GM18868 (cell line): ENCODE measurements around the gene S100A16.

Source experiments
- ATAC-seq: cut with Tn5 transposase; IDR thresholded peaks from one replicate; pipeline ENCODE4 v1.9.1; 2021; ENCODE audit warnings: mild to moderate bottlenecking, moderate library complexity; ENCODE audit not compliant: unreplicated experiment

Gene S100A16

GRCh38 chr1:153638261-153638660 is 25.3 kb upstream of the S100A16 start:
- no peak for ATAC-seq

DNA sequence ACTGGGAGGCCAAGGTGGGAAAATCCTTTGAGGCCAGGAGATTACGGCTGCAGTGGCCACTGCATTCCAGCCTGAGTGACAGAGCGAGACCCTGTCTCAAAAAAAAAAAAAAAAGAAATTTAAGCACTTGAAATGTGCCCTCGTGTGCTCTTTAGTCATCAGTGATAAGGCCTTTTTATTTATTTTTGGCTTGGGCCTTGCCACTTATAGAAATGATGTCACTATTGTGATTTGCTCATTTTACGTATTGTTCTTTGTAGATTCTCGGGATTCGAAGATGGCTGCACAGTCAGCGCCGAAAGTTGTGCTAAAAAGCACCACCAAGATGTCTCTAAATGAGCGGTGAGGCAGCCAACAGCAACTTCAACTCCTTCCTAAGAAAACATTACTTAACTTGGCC is 23.4 kb upstream of the S100A16 start:
- ATAC-seq: no peak

GRCh38 chr1:153635872-153636271 is 22.9 kb upstream of the S100A16 start:
- ATAC-seq: no peak

GRCh38 chr1:153633754-153634665 is 21.1 kb upstream of the S100A16 start, which contains the start of gene CHTOP:
Gene CHTOP (plus strand): TSS chr1:153634066. CDS start chr1:153636589, 2,523 bp downstream.
- ATAC-seq: peak; percentile 81

GRCh38 chr1:153633161-153633753 is 20.3 kb upstream of the S100A16 start:
- ATAC-seq: peak; percentile 21

DNA sequence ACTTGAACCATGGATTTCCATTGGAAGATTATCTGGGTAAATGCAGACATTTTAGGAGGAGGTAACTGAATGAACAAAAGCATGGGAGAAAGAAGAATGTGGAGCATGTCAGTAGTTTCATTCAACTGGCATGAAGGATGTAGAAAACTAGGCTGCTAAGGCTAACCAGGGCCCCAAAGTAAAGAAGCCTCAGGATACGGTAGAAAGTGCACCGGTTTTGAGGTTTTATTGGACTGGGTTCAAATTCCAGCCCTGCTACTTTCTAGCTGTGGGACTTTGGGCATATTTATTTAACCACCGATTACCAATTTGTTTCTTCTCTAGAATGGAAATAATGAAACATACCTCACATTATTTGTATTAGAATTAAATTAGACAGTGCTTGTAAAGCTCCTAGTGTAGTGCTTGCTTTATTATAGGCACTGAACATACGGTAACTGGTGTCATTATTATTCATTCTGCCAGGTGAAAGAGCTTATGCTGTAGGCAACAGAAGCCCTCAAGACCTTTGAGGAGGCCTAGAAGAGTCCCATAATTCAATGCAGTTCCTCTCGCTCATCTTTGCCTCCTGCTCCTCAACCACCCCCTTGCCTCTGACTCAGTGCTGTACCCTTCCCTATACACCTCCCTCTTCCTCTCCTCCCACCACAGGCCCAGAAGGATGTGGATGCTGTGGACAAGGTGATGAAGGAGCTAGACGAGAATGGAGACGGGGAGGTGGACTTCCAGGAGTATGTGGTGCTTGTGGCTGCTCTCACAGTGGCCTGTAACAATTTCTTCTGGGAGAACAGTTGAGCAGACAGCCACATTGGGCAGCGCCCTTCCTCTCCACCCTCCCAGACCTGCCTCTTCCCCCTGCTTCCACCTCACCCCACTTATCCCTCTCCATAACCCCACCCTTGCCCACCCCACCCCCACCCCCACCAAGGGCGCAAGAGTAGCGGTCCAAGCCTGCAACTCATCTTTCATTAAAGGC is 18.4 kb upstream of the S100A16 start:
- no peak for ATAC-seq

DNA sequence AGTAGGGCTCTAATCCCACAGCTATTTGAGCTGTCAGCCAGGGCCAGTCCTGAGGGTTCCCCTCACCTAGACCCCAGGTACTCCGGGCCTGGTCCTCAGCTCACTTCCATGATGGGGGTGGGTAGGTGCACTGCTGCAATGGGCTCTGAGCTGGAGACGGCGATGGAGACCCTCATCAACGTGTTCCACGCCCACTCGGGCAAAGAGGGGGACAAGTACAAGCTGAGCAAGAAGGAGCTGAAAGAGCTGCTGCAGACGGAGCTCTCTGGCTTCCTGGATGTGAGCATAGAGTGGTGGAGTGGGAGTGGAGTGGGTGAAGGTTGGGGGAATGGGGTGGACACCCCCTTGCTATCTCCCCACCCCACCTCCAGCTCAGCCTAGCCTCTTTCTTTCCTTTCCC is 17.4 kb upstream of the S100A16 start:
- ATAC-seq: no peak

DNA sequence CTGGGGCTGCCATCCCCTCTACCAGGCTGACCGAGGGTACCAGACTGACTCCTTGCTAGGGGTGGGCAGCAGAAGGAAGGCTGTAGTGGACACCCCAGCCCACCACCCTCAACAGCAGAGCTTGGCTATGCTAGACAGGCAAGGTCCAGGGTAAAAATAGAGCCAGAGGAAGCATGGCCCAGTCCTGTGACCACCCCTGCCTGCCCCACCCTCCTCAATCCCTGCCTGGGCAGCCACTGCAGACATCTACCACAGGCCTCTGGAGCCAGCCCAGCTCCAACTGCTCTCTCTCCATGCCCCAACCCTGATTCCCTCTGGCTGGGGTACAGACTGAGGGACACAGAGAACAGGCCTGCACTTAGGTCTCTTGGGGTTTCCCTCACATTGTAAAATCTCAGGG is 17.0 kb upstream of the S100A16 start:
- ATAC-seq: no peak

- no peak for ATAC-seq
Observed at GRCh38 chr1:153629343-153629665, 16.4 kb upstream of the S100A16 start.

GRCh38 chr1:153628638-153629342 is 15.9 kb upstream of the S100A16 start:
- ATAC-seq: no peak

DNA sequence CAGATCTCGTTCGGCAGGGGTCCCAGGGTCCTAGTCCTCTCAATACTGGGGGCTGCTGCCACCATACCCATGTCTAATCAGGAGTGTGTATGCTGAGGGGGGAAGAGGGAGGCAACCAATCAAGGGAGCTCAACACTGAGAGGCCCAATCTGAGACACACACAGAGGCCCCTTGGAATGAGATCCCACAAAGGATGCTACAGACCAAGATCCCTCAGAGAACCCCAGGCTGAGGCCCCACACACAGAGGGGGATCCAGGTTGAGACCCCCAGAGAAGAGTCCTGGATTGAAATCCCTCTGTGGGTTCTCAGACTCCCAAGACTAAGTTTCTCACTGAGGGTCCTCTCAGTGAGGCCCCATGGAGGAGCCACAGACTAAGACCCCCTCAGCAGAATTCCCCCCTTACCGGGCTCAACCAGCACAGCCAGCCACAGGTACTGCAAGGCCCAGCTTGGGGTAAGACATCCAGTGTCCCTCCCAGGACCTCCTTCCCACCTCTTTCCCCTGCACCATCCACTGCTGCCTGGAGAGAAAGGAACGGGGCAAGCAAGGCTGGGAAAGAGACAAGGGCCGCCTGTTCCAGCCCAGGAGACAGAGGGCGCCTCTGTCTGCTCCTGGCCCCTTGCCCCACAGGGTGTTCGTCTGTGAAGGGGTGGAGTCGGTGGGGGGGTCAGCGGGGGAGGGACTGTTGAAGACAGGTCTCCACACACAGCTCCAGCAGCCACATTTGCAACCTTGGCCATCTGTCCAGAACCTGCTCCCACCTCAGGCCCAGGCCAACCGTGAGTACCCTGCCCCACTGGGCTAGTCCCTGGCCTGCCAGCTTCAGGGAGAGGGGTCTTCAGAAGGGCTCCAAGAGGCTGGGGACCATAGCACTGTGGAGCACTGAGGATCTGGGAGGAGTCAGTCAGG is 15.0 kb upstream of the S100A16 start, which contains the start of gene S100A1:
TSS of gene S100A1 (plus strand) at position 720 of the 912 bp plus-strand sequence. CDS start 2,088 bp downstream, outside the sequence.
- ATAC-seq: no peak

DNA sequence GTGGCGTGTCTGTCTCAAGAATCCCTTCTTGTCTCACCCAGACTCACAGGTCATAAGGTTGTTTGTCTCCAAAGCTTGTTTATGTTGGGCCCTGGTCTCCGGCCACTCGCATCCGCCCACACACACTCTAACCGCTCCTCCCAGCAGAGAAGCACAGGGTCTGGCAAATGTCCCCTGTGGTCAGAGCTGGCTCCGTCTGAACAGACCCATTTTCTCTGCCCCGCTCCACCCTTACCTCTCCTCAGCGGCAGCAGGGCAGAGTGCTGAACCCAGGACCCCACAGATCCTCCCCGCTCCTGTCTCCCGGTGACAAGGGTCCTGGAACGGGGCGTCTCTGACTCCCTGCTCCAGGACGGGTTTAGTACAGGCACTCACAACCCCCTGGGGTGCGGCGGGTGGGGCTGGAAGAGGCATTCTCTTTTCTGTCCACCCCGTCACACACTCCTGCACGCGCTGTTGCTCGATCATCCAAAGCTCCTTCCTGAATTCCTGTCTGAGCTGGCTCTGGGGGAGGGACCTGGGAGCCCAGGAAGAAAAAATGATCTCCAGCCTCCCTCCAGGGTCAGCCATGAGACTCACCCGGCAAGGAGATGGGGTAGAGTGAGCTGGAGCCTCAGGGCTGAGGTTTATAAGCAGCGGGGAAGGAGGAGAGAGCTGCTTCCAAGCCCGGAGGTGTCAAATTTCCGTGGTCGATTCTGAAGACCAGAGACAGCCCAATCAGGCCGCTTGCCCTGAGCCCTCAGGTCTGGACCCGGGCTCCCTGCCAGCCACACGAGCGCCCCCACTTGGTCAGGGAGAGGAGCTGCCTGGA is 14.2 kb upstream of the S100A16 start, which contains the start of gene S100A13:
TSS of gene S100A13 (minus strand) at position 602 of the 811 bp plus-strand sequence. CDS start 1,033 bp downstream, outside the sequence.
- ATAC-seq: no peak

GRCh38 chr1:153626477-153626903 is 13.6 kb upstream of the S100A16 start:
- no peak for ATAC-seq

GRCh38 chr1:153624965-153625611 is 12.2 kb upstream of the S100A16 start:
- ATAC-seq: no peak

DNA sequence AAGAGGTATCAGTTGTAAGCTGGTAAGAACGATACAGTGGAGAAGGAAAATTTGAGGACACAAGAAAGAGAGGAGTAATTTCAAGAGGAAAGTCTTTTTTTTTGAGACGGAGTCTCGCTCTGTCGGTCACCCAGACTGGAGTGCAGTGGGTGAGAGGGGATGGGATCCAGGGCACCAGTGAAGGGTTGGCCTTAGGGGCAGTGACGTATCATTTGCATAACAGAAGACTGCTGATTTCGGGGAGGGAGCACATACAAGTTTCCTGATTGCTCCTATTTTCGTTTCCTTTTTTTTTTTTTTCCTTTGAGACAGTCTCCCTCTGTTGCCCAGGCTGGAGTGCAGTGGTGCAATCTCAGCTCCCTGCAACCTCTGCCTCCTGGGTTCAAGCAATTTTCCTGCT is 10.2 kb upstream of the S100A16 start:
- no peak for ATAC-seq

- no peak for ATAC-seq
Observed at GRCh38 chr1:153619171-153619570, 6.2 kb upstream of the S100A16 start.

DNA sequence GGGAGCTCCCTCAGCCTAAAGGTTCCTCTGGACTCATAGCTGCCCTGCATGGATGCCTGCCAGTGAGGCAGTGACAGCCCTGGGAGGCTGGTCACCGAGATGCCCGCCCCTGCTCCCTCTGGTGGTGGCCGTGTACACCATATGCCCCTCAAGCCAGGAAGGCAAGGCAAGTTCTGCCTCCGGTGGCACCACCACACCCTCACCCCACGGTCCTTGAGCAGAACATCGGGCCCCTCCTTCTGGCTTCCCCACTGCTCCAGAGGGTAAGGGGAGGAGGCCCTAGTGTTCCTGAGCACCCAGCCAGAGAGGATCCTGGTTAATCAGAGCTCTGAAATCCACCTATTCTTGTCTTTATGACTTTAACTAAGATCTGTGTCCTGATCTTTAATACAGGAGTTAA is 4.7 kb upstream of the S100A16 start:
- peak; percentile 62 for ATAC-seq

DNA sequence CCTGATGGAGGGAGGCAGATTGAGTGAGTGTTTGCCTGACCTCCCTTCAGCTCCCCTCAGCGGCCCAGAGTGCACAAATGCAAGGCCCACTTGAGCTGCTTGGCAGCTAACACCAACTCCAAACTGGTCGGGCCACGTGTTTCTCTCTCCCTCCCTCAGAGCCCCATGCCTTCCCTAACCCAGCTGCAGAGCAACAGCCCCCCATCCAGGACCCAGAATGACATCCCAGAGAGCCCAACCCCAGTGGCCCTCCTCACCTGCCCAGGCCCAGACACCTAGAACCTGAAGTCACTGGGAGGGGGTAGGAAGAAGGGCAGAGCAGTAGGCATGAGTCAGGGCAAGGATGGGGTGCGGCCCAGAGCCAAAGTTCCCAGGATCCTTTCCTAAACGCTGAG is 4.0 kb upstream of the S100A16 start:
- ATAC-seq: no peak
